ENCODE results near the gene SLCO2A1. TPM values are rescaled to one million over a fixed set of nuclear protein-coding genes. Genes with fewer than 3 reads are reported as not detected.

The SLCO2A1 gene
- polyA plus RNA-seq, 1 donor (not counting 4 experiments of a cell fraction or from before 2014, with no cell fraction given) = 0.80 TPM

DNA sequence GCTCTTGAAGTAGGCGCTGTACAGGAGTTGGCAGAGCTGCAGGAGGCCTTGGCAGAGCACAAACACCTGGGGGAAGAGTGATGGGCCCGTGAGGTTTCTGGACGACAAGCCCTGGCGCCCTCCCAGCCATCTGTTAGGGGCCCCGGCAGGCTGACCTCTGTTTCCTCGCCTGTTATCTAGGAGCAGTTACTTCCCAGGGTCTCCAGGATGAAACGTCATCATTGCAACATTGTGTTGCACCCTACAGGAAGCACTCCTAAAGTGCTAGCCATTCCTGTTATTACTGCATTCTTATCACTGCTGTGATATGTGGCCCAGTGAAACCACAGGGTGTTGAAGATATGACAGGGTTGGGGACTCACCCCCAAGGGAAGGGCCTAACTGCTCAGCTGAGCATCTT, 50.2 kb downstream of the SLCO2A1 start:
- H3K9me3 ChIP-seq (ENCODE audit: control insufficient read depth, low read depth, low read length) = no peaks in the 10 kb centered on the region
- H3K27ac ChIP-seq (ENCODE audit: control insufficient read depth, insufficient read depth, low read length) = no peak overlapping the region
- peaks cover 39% of the 10 kb centered on the region for H3K27me3 ChIP-seq (ENCODE audit: control insufficient read depth, extremely low read depth, insufficient read depth, low read length)
- DNase-seq (ENCODE audit: low read depth, low spot score) (no peak), FAIRE-seq (no peak)
- dilution Hi-C loops (cut with MboI; ENCODE audit: extremely low pct_ligation_motif_present, low sequenced_read_pairs) = no loop called here
- no peaks in the 10 kb centered on the region for H4K20me1 ChIP-seq (ENCODE audit: control insufficient read depth, extremely low read depth, insufficient read depth, low read length)
- no peak overlapping the region for H2AFZ ChIP-seq (ENCODE audit: control insufficient read depth, low read length)
- TF ChIP-seq EZH2 (IDR thresholded peaks at IDR 0.05; ENCODE audit: low read length) = no peak
- TF ChIP-seq, protein P1, sequence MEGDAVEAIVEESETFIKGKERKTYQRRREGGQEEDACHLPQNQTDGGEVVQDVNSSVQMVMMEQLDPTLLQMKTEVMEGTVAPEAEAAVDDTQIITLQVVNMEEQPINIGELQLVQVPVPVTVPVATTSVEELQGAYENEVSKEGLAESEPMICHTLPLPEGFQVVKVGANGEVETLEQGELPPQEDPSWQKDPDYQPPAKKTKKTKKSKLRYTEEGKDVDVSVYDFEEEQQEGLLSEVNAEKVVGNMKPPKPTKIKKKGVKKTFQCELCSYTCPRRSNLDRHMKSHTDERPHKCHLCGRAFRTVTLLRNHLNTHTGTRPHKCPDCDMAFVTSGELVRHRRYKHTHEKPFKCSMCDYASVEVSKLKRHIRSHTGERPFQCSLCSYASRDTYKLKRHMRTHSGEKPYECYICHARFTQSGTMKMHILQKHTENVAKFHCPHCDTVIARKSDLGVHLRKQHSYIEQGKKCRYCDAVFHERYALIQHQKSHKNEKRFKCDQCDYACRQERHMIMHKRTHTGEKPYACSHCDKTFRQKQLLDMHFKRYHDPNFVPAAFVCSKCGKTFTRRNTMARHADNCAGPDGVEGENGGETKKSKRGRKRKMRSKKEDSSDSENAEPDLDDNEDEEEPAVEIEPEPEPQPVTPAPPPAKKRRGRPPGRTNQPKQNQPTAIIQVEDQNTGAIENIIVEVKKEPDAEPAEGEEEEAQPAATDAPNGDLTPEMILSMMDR (optimal IDR thresholded peaks at IDR 0.05 in 1 of 3, IDR thresholded peaks at IDR 0.05 in 1 of 3, conservative IDR thresholded peaks at IDR 0.05 in 1 of 3; ENCODE audit: extremely low read depth in 1 of 3, insufficient read depth in 2 of 3, low read length in 3 of 3) = no peak
- no peak overlapping the region for H3K9ac ChIP-seq (ENCODE audit: control insufficient read depth, extremely low read depth, insufficient read depth, low read length)
- no peaks in the 10 kb centered on the region for H3K4me1 ChIP-seq (ENCODE audit: control insufficient read depth, extremely low read depth, insufficient read depth, low read length)
- H3K79me2 ChIP-seq (ENCODE audit: control insufficient read depth, insufficient read depth, low read length) = no peaks in the 10 kb centered on the region
- H3K36me3 ChIP-seq (ENCODE audit: control insufficient read depth in 2 of 2, extremely low read depth in 1 of 2, insufficient read depth in 2 of 2, low read length in 2 of 2) = no peaks in the 10 kb centered on the region
- no peak overlapping the region for H3K4me3 ChIP-seq (ENCODE audit: control insufficient read depth in 2 of 3, extremely low read depth in 1 of 3, insufficient read depth in 2 of 3, low read depth in 1 of 3, low read length in 3 of 3)
- no peaks in the 10 kb centered on the region for H3K9me1 ChIP-seq (ENCODE audit: control insufficient read depth, extremely low read depth, insufficient read depth, low read length)
- H3K4me2 ChIP-seq (ENCODE audit: control insufficient read depth, extremely low read depth, insufficient read depth, low read depth, low read length) = no peak overlapping the region

DNA sequence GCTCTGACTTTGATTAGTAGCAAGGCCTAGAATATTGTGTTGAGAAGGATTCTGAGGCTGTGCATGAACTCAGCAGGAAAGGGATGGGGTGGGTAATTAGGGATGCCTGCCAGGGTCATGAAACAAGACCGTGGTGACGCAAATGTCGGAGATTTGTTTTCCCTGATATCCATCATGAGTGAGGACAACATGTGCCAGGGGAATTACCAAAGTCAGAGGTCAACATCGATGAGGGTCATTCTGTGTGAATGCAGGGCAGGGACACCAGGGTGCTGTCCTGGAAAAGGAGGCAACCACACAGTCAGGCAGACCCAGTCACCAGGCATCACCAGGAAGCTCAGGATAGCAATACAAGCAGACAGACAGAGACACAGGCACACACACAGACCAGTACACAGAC, 52.2 kb downstream of the SLCO2A1 start:
- no peaks in the 10 kb centered on the region for H3K9me1 ChIP-seq (ENCODE audit: control insufficient read depth, extremely low read depth, insufficient read depth, low read length)
- no peak overlapping the region for H3K4me3 ChIP-seq (ENCODE audit: control insufficient read depth in 2 of 3, extremely low read depth in 1 of 3, insufficient read depth in 2 of 3, low read depth in 1 of 3, low read length in 3 of 3)
- H3K79me2 ChIP-seq (ENCODE audit: control insufficient read depth, insufficient read depth, low read length) = no peaks in the 10 kb centered on the region
- FAIRE-seq (no peak), DNase-seq (ENCODE audit: low read depth, low spot score) (no peak)
- H3K27ac ChIP-seq (ENCODE audit: control insufficient read depth, insufficient read depth, low read length) = no peak overlapping the region
- dilution Hi-C loops (cut with MboI; ENCODE audit: extremely low pct_ligation_motif_present, low sequenced_read_pairs) = no loop called here
- H2AFZ ChIP-seq (ENCODE audit: control insufficient read depth, low read length) = no peak overlapping the region
- no peaks in the 10 kb centered on the region for H4K20me1 ChIP-seq (ENCODE audit: control insufficient read depth, extremely low read depth, insufficient read depth, low read length)
- TF ChIP-seq, protein P1 (optimal IDR thresholded peaks at IDR 0.05 in 1 of 3, IDR thresholded peaks at IDR 0.05 in 1 of 3, conservative IDR thresholded peaks at IDR 0.05 in 1 of 3; ENCODE audit: extremely low read depth in 1 of 3, insufficient read depth in 2 of 3, low read length in 3 of 3) = no peak
- H3K4me1 ChIP-seq (ENCODE audit: control insufficient read depth, extremely low read depth, insufficient read depth, low read length) = no peaks in the 10 kb centered on the region
- peaks cover 45% of the 10 kb centered on the region for H3K27me3 ChIP-seq (ENCODE audit: control insufficient read depth, extremely low read depth, insufficient read depth, low read length)
- H3K4me2 ChIP-seq (ENCODE audit: control insufficient read depth, extremely low read depth, insufficient read depth, low read depth, low read length) = no peak overlapping the region
- no peaks in the 10 kb centered on the region for H3K9me3 ChIP-seq (ENCODE audit: control insufficient read depth, low read depth, low read length)
- H3K36me3 ChIP-seq (ENCODE audit: control insufficient read depth in 2 of 2, extremely low read depth in 1 of 2, insufficient read depth in 2 of 2, low read length in 2 of 2) = no peaks in the 10 kb centered on the region
- H3K9ac ChIP-seq (ENCODE audit: control insufficient read depth, extremely low read depth, insufficient read depth, low read length) = no peak overlapping the region

All from keratinocyte (primary cell).